Panc1 (cell line): Measurements from ENCODE around the gene TMEM217.

Experiments
- CTCF ChIP-seq: fragments of 450-650 bp; IDR thresholded peaks from 2 replicates; pipeline ENCODE4 v1.5.1; 2017; ENCODE audit warnings: mild to moderate bottlenecking
- POLR2AphosphoS5 ChIP-seq: IDR thresholded peaks from 2 replicates; pipeline ENCODE4 v1.6.1; 2012; ENCODE audit warnings: mild to moderate bottlenecking, low read depth, low read length, moderate library complexity
- TCF7L2 ChIP-seq: IDR thresholded peaks from 2 replicates; pipeline ENCODE4 v1.6.1; 2011; ENCODE audit warnings: mild to moderate bottlenecking, low read depth, low read length, inconsistent platforms

GRCh38 chr6:37243131-37243815, 14.7 kb downstream of the TMEM217 start:
- TF ChIP-seq CTCF (no peak), POLR2AphosphoS5 (no peak), TCF7L2 (no peak)
